ENCODE measurements around the gene DNAJC15. TPM values are rescaled to one million over a fixed set of nuclear protein-coding genes. Genes with fewer than 3 reads are reported as not detected.

DNAJC15 gene
- total and polyA plus RNA-seq, 2 donors (not counting 3 experiments of a cell fraction or from before 2014, with no cell fraction given), result 21.8 to 40.8 TPM

GRCh38 chr13:43116242-43116641 lies 92.9 kb downstream of the DNAJC15 start:
- H3K4me3 ChIP-seq (replicated peaks in 1 of 3; ENCODE audit: insufficient read depth in 1 of 3, low read depth in 1 of 3, low read length in 3 of 3), result no peak overlapping the region
- peaks cover 0 to 2% of the 10 kb centered on the region in 2 experiments for H3K27me3 ChIP-seq (ENCODE audit: control insufficient read depth in 2 of 2, insufficient read depth in 2 of 2, low read length in 2 of 2)
- no peaks in the 10 kb centered on the region for H3K79me2 ChIP-seq (ENCODE audit: control insufficient read depth, insufficient read depth, low read length)
- dilution Hi-C loops (cut with MboI; ENCODE audit: extremely low pct_ligation_motif_present, low sequenced_read_pairs) (no loop called here), intact Hi-C loops (cut with micrococcal nuclease) (no loop called here)
- FAIRE-seq (no peak), DNase-seq (ENCODE audit: low read depth, low spot score) (no peak)
- no peaks in the 10 kb centered on the region for H4K20me1 ChIP-seq (replicated peaks; ENCODE audit: control insufficient read depth, extremely low read depth, insufficient read depth, low read length)
- H3K27ac ChIP-seq (ENCODE audit: insufficient read depth, low read depth, low read length), result no peak overlapping the region
- no peak overlapping the region for H3K9ac ChIP-seq (replicated peaks; ENCODE audit: extremely low read depth, insufficient read depth, low read length)
- BruUV-seq (replicated peaks), result no TSS peak
- no peaks in the 10 kb centered on the region for H3K9me3 ChIP-seq (replicated peaks; ENCODE audit: control insufficient read depth, insufficient read depth, low read length)
- no peaks in the 10 kb centered on the region for H3K36me3 ChIP-seq (ENCODE audit: control insufficient read depth in 2 of 2, extremely low read depth in 1 of 2, insufficient read depth in 2 of 2, low read length in 2 of 2)
- CTCF ChIA-PET, result no interaction called here
- POLR2A ChIA-PET, result no interaction called here
- no peaks in the 10 kb centered on the region for H3K4me1 ChIP-seq (ENCODE audit: control insufficient read depth, extremely low read depth, insufficient read depth, low read length)
- H2AFZ ChIP-seq (ENCODE audit: low read depth, low read length), result no peak overlapping the region
- TF ChIP-seq CTCF (IDR thresholded peaks at IDR 0.05; ENCODE audit: extremely low read depth in 1 of 2, insufficient read depth in 1 of 2, low read depth in 1 of 2, low read length in 2 of 2), result no peak
- no peak for TF ChIP-seq EZH2 (IDR thresholded peaks at IDR 0.05; ENCODE audit: borderline replicate concordance, low read depth, low read length, severe bottlenecking)
- TF ChIP-seq MAX (IDR thresholded peaks at IDR 0.05; ENCODE audit: insufficient read depth, insufficient read length), result no peak
- no peak for TF ChIP-seq FOS (IDR thresholded peaks at IDR 0.05; ENCODE audit: borderline replicate concordance, insufficient read depth, low read length)
- no peak for TF ChIP-seq JUN (IDR thresholded peaks at IDR 0.05; ENCODE audit: borderline replicate concordance, insufficient read depth, insufficient read length, low read depth)
- TF ChIP-seq GATA2 (IDR thresholded peaks at IDR 0.05; ENCODE audit: insufficient read depth, insufficient read length, low read depth, low read length), result no peak
- no peak for TF ChIP-seq POLR2AphosphoS5 (IDR thresholded peaks at IDR 0.05; ENCODE audit: insufficient read depth, low read depth, low read length)
- TF ChIP-seq MYC (IDR thresholded peaks at IDR 0.05; ENCODE audit: low read depth, low read length), result no peak
- TF ChIP-seq POLR2A (IDR thresholded peaks at IDR 0.05; ENCODE audit: low read depth, low read length), result no peak
- no peaks in the 10 kb centered on the region for H3K9me1 ChIP-seq (replicated peaks; ENCODE audit: control insufficient read depth, extremely low read depth, insufficient read depth, low read length)
- no peak overlapping the region for H3K4me2 ChIP-seq (ENCODE audit: insufficient read depth, low read length)
